ENCODE data around the gene RMND1.
"Not testable (repeated sequence)": the region's sequence is repeated elsewhere in the genome, so short reads cannot be mapped to it uniquely, and the experiment has no call there.

RMND1 gene

GRCh38 chr6:151477726-151478125, 25.8 kb upstream of the RMND1 start:
- no peak overlapping the region for H3K4me3 ChIP-seq (replicated peaks; ENCODE audit: insufficient read depth, low read length)
- H3K27ac ChIP-seq (replicated peaks) = no peak overlapping the region
- DNase-seq (ENCODE audit: low read depth in 1 of 2, low spot score in 1 of 2) = no peak
- no peaks in the 10 kb centered on the region for H3K27me3 ChIP-seq (ENCODE audit: insufficient read depth, poor library complexity, severe bottlenecking)
- TF ChIP-seq SPI1 (IDR thresholded peaks at IDR 0.05; ENCODE audit: borderline replicate concordance, low read depth) (no peak), CTCF (IDR thresholded peaks at IDR 0.05; ENCODE audit: insufficient read depth, low read length) (no peak)

GRCh38 chr6:151475653-151476523, 24.0 kb upstream of the RMND1 start:
- TF ChIP-seq POLR2AphosphoS5 (IDR thresholded peaks at IDR 0.05; ENCODE audit: low read depth) (no peak), CTCF (IDR thresholded peaks at IDR 0.05; ENCODE audit: insufficient read depth, low read length) (peak; percentile 44)
- Histone ChIP-seq H3K27ac (replicated peaks) (no peak overlapping the region), H3K27me3 (ENCODE audit: insufficient read depth, poor library complexity, severe bottlenecking) (no peaks in the 10 kb centered on the region), H3K4me3 (replicated peaks; ENCODE audit: insufficient read depth, low read length) (no peak overlapping the region)
- DNase-seq (ENCODE audit: low read depth in 1 of 2, low spot score in 1 of 2) = peak in 1 of 2 experiments; percentile 39

GRCh38 chr6:151464702-151465101, 12.8 kb upstream of the RMND1 start:
- Histone ChIP-seq H3K4me3 (replicated peaks; ENCODE audit: insufficient read depth, low read length) (no peak overlapping the region), H3K27me3 (ENCODE audit: insufficient read depth, poor library complexity, severe bottlenecking) (no peaks in the 10 kb centered on the region), H3K27ac (replicated peaks) (no peak overlapping the region)
- TF ChIP-seq GABPA (IDR thresholded peaks at IDR 0.05; ENCODE audit: low read depth) = no peak
- no peak for DNase-seq (ENCODE audit: low read depth in 1 of 2, low spot score in 1 of 2)

GRCh38 chr6:151461673-151462072, 9.7 kb upstream of the RMND1 start:
- Histone ChIP-seq H3K4me3 (replicated peaks; ENCODE audit: insufficient read depth, low read length) (no peak overlapping the region), H3K27ac (replicated peaks) (no peak overlapping the region), H3K27me3 (ENCODE audit: insufficient read depth, poor library complexity, severe bottlenecking) (no peaks in the 10 kb centered on the region)
- DNase-seq (ENCODE audit: low read depth in 1 of 2, low spot score in 1 of 2) = no peak
- TF ChIP-seq CTCF (IDR thresholded peaks at IDR 0.05; ENCODE audit: insufficient read depth, low read length) = no peak

GRCh38 chr6:151455751-151456398, 3.9 kb upstream of the RMND1 start:
- not testable (repeated sequence) for H3K4me3 ChIP-seq (replicated peaks; ENCODE audit: insufficient read depth, low read length); H3K27ac ChIP-seq (replicated peaks); H3K27me3 ChIP-seq (ENCODE audit: insufficient read depth, poor library complexity, severe bottlenecking); DNase-seq (ENCODE audit: low read depth in 1 of 2, low spot score in 1 of 2)

- peak overlapping the region; percentile 56 for H3K4me3 ChIP-seq (replicated peaks; ENCODE audit: insufficient read depth, low read length)
- no peaks in the 10 kb centered on the region for H3K27me3 ChIP-seq (ENCODE audit: insufficient read depth, poor library complexity, severe bottlenecking)
- H3K27ac ChIP-seq (replicated peaks) = peak overlapping the region; percentile 71
- no peak for DNase-seq (ENCODE audit: low read depth in 1 of 2, low spot score in 1 of 2)
- no peak for TF ChIP-seq SPI1 (IDR thresholded peaks at IDR 0.05; ENCODE audit: borderline replicate concordance, low read depth)
These were observed 963 bp upstream of the RMND1 start for GRCh38 chr6:151452750-151453427.
